Measurements from ENCODE around the gene NRIP2.

GRCh38 chr12:2844786-2845185, 10.0 kb upstream of the NRIP2 start:
- no peak for TF ChIP-seq CTCF (IDR thresholded peaks at IDR 0.05)
- no peak for TF ChIP-seq POLR2A (IDR thresholded peaks at IDR 0.05; ENCODE audit: low read depth)
